A549 (cell line): ENCODE measurements around the gene ITGA5. TPM values are rescaled to one million over a fixed set of nuclear protein-coding genes. Genes with fewer than 3 reads are reported as not detected.

ENCODE experiments used
- ATAC-seq, 2 experiments: fragments of 200-7000 bp in 1 of 2; fragments of >200 bp in 1 of 2; cut with Nextera tagmentation in 1 of 2; cut with Tn5 transposase in 1 of 2; 3 replicates each; pipeline versions ENCODE4 v1.8.0 to v1.9.1; 2018 to 2020; ENCODE audit warnings: mild to moderate bottlenecking in 1 of 2, moderate library complexity in 1 of 2
- CTCF ChIA-PET: fragments of 300-600 bp; sonication (Branson Sonifier 250); formaldehyde crosslinking; extraction: SDS; loops from one replicate; lab custom pipeline; 2021; ENCODE audit warnings: antibody characterized with exemption, inconsistent platforms; lab: Yijun Ruan, JAX
- POLR2A ChIA-PET: fragments of 350-600 bp; formaldehyde crosslinking; extraction: SDS; loops from one replicate; lab custom pipeline; 2021; ENCODE audit warnings: antibody characterized with exemption, inconsistent platforms; lab: Yijun Ruan, JAX
- DNase-seq, 2 experiments: peaks; one replicate each; pipeline versions ENCODE4 v3.0.0 to v3.0.0-alpha.2; 2011 to 2016; ENCODE audit warnings: low read depth in 1 of 2, low spot score in 1 of 2
- FAIRE-seq: peaks from 2 replicates; lab custom pipeline; 2011; peaks lifted over from hg19 to GRCh38; lab: Jason Lieb, UNC
- H3K27ac ChIP-seq, 2 experiments: fragments of >200 bp; sonication (Bioruptor Twin); formaldehyde crosslinking; 3 replicates each; pipeline ENCODE4 v1.5.1; 2016 to 2017
- H3K4me1 ChIP-seq: fragments of >200 bp; sonication (Bioruptor Twin); formaldehyde crosslinking; 3 replicates; pipeline ENCODE4 v1.6.1; 2016
- H3K4me2 ChIP-seq: fragments of >200 bp; sonication (Bioruptor Twin); formaldehyde crosslinking; 3 replicates; pipeline ENCODE4 v1.6.1; 2016
- H3K4me3 ChIP-seq: fragments of >200 bp; sonication (Bioruptor Twin); formaldehyde crosslinking; 3 replicates; pipeline ENCODE4 v1.5.1; 2016
- H3K9me3 ChIP-seq: fragments of >200 bp; sonication (Bioruptor Twin); formaldehyde crosslinking; 3 replicates; pipeline ENCODE4 v1.6.1; 2016
- BCL3 ChIP-seq: fragments of >200 bp; sonication (Bioruptor Twin); formaldehyde crosslinking; IDR thresholded peaks from 3 replicates; pipeline ENCODE4 v1.6.1; 2016
- BHLHE40 ChIP-seq: IDR thresholded peaks from 2 replicates; pipeline ENCODE4 v1.6.1; 2012; ENCODE audit warnings: low read depth, low read length, inconsistent platforms
- CBX8 ChIP-seq: fragments of 200-600 bp; sonication (generic); IDR thresholded peaks from 2 replicates; pipeline ENCODE4 v1.6.1; 2016
- CHD4 ChIP-seq: fragments of 200-600 bp; sonication (generic); IDR thresholded peaks from 2 replicates; pipeline ENCODE4 v1.6.1; 2016; ENCODE audit warnings: antibody characterized with exemption, mild to moderate bottlenecking, borderline replicate concordance
- EHF ChIP-seq: fragments of 250-450 bp; sonication (Bioruptor Pico); IDR thresholded peaks from 2 replicates; pipeline ENCODE4 v1.5.0; 2020; ENCODE audit warnings: mild to moderate bottlenecking
- ELK1 ChIP-seq: fragments of 150-350 bp; IDR thresholded peaks from 2 replicates; pipeline ENCODE4 v1.6.1; 2014; ENCODE audit warnings: low read depth, mild to moderate bottlenecking, low read length
- HEYL ChIP-seq: fragments of 250-450 bp; sonication (Bioruptor Pico); IDR thresholded peaks from 2 replicates; pipeline ENCODE4 v1.8.0; 2021; ENCODE audit warnings: mild to moderate bottlenecking, moderate library complexity
- HMGXB4 ChIP-seq: fragments of 250-450 bp; sonication (Bioruptor Pico); IDR thresholded peaks from 2 replicates; pipeline ENCODE4 v1.5.0; 2021; ENCODE audit warnings: mild to moderate bottlenecking, moderate library complexity, borderline replicate concordance
- HOXA7 ChIP-seq: fragments of 250-450 bp; sonication (Bioruptor Pico); IDR thresholded peaks from 2 replicates; pipeline ENCODE4 v1.5.0; 2020; ENCODE audit warnings: mild to moderate bottlenecking, moderate library complexity
- JUN ChIP-seq, 2 experiments: fragments of >200 bp; sonication (Bioruptor Twin); formaldehyde crosslinking; IDR thresholded peaks; 2 replicates in 1 of 2; 3 replicates in 1 of 2; pipeline ENCODE4 v1.6.1; 2016 to 2017
- KDM1A ChIP-seq: fragments of 200-600 bp; sonication (generic); IDR thresholded peaks from 2 replicates; pipeline ENCODE4 v1.6.1; 2016; ENCODE audit warnings: low read depth, mild to moderate bottlenecking
- MAZ ChIP-seq: fragments of 150-350 bp; IDR thresholded peaks from 2 replicates; pipeline ENCODE4 v1.6.1; 2014; ENCODE audit warnings: antibody characterized with exemption, low read depth, low read length, borderline replicate concordance
- NFE2L2 ChIP-seq: fragments of 150-350 bp; conservative IDR thresholded peaks from 2 replicates; pipeline ENCODE4 v1.6.1; 2014; ENCODE audit warnings: low read length
- NPAS2 ChIP-seq: fragments of 250-450 bp; sonication (Bioruptor Pico); IDR thresholded peaks from 2 replicates; pipeline ENCODE4 v1.8.0; 2022; ENCODE audit warnings: mild to moderate bottlenecking, moderate library complexity, borderline replicate concordance
- NR3C1 ChIP-seq: fragments of >200 bp; sonication (Bioruptor Twin); formaldehyde crosslinking; IDR thresholded peaks from 3 replicates; pipeline ENCODE4 v1.6.1; 2017
- PHF8 ChIP-seq: fragments of 200-600 bp; sonication (generic); IDR thresholded peaks from 2 replicates; pipeline ENCODE4 v1.6.1; 2016; ENCODE audit warnings: low read depth, mild to moderate bottlenecking, antibody characterized with exemption, moderate library complexity, borderline replicate concordance
- RARB ChIP-seq: fragments of 250-450 bp; sonication (Bioruptor Pico); IDR thresholded peaks from 2 replicates; pipeline ENCODE4 v1.8.0; 2021; ENCODE audit warnings: mild to moderate bottlenecking, moderate library complexity
- RCOR1 ChIP-seq: fragments of 150-350 bp; IDR thresholded peaks from 2 replicates; pipeline ENCODE4 v1.6.1; 2014; ENCODE audit warnings: antibody characterized with exemption, low read length, low read depth
- SMC3 ChIP-seq: fragments of >200 bp; sonication (Bioruptor Twin); formaldehyde crosslinking; IDR thresholded peaks from 3 replicates; pipeline ENCODE4 v1.6.1; 2018; ENCODE audit warnings: inconsistent platforms
- TFCP2L1 ChIP-seq: fragments of 250-450 bp; sonication (Bioruptor Pico); IDR thresholded peaks from 2 replicates; pipeline ENCODE4 v1.5.0; 2021; ENCODE audit warnings: mild to moderate bottlenecking
- ZSCAN20 ChIP-seq: fragments of 250-450 bp; sonication (Bioruptor Pico); IDR thresholded peaks from 2 replicates; pipeline ENCODE4 v1.8.0; 2022; ENCODE audit warnings: mild to moderate bottlenecking, moderate library complexity
- WGBS: methylation state at CpG from one replicate; pipeline ENCODE4 v1.1.6; 2017; ENCODE audit errors: missing lambda C conversion rate; 5-methylcytosine and 5-hydroxymethylcytosine counted together
- polyA plus RNA-seq, 4 experiments: library from polyadenylated mRNA; depleted of rRNA in 3 of 4; stranded (reverse); fragments of >200 nt; fragmentation: RNase III in 1 of 4; extraction: RNeasy Plus Mini Kit Qiagen cat#74134 plus additional on column Dnase treatment in 1 of 4; gene quantifications; 2 replicates in 3 of 4; 3 replicates in 1 of 4; pipeline ENCODE4 v1.2.3, GENCODE V29; 2011 to 2017
- TF ChIP-seq, protein P1 (sequence below): fragments of >200 bp; sonication (Bioruptor Twin); formaldehyde crosslinking; IDR thresholded peaks from 2 replicates; pipeline ENCODE4 v1.6.1; 2016

The ITGA5 gene
- polyA plus RNA-seq, 2 of the 4 experiments (the other 2 are of a cell fraction): 27.2 to 31.7 TPM

- TF ChIP-seq TFCP2L1 (no peak), BCL3 (no peak), NR3C1 (no peak)
- TF ChIP-seq, all 56 proteins: peak for 0
- no peak overlapping the region; the same call in 2 of the 3 replicates for H3K4me2 ChIP-seq
- ATAC-seq (peak in 1 of 2 experiments; percentile 14; a peak in 2 of 6 replicates), FAIRE-seq (no peak), DNase-seq (no peak)
- ChIA-PET POLR2A (no interaction called here), CTCF (interaction anchor here (0.7 to 47.9 kb wide), 10 partner anchors 11 to 67 kb away, joined by 3 to 1279 read pairs (median 8); partner anchors contain the start of gene ITGA5)
- H3K27ac ChIP-seq: peak overlapping the region in 1 of 2 experiments; percentile 30; a peak in 3 of 6 replicates
- H3K4me1 ChIP-seq: peaks cover 32% of the 10 kb centered on the region
- no peaks in the 10 kb centered on the region for H3K9me3 ChIP-seq
- no peak overlapping the region for H3K4me3 ChIP-seq
- WGBS: 73% methylated on average over 12 of the region's 13 CpGs
Measured at GRCh38 chr12:54428050-54429013, 9.3 kb upstream of the ITGA5 start.

DNA sequence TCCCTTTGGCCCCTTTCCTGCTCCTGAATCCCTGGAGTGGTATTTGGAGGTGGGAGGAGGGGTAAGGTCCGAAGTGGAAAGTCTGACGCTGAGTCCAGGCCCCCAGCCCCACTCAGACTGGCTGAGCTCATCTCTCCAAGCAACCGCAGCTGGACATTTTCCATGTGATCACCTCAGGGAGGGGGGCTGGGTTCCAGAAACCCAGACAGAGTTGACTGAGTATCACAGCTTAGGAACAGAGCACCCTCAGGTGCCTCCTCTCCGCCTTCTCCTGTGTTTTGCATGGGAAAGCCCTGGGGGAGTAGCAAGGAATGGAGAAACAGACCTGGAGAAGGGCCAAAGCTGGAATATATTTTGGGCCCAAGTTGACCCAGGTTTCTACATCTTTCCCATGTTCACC, 8.0 kb upstream of the ITGA5 start:
- TF ChIP-seq NPAS2 (no peak), CHD4 (no peak), RARB (CRISPR knock-in tag) (no peak), BHLHE40 (no peak), ELK1 (no peak), HMGXB4 (CRISPR knock-in tag) (no peak), HEYL (CRISPR knock-in tag) (no peak), MAZ (no peak), KDM1A (no peak), JUN (IDR thresholded peaks at IDR 0.05) (no peak), RCOR1 (no peak), EHF (CRISPR knock-in tag) (no peak), PHF8 (no peak), ZSCAN20 (CRISPR knock-in tag) (no peak), NFE2L2 (no peak), SMC3 (no peak), CBX8 (no peak), HOXA7 (no peak)
- TF ChIP-seq, protein P1, sequence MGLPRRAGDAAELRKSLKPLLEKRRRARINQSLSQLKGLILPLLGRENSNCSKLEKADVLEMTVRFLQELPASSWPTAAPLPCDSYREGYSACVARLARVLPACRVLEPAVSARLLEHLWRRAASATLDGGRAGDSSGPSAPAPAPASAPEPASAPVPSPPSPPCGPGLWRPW: no peak
- ChIA-PET CTCF (interaction anchor here (1.2 to 47.9 kb wide), 4 partner anchors 12 to 35 kb away, joined by 4 to 1279 read pairs (median 52); no protein-coding TSS in a partner anchor), POLR2A (no interaction called here)
- Histone ChIP-seq H3K4me1 (peaks cover 37% of the 10 kb centered on the region), H3K4me3 (no peak overlapping the region), H3K4me2 (no peak overlapping the region), H3K9me3 (no peaks in the 10 kb centered on the region), H3K27ac (no peak overlapping the region)
- DNase-seq (no peak), FAIRE-seq (no peak), ATAC-seq (no peak)
- 68% methylated on average over 4 of the region's 4 CpGs for WGBS
